HG03342 (cell line): ENCODE measurements around the gene NADSYN1.
"Not testable (repeated sequence)": the region's sequence is repeated elsewhere in the genome, so short reads cannot be mapped to it uniquely, and the experiment has no call there.

Experiments used
- ATAC-seq: cut with Tn5 transposase; IDR thresholded peaks from one replicate; pipeline ENCODE4 v1.9.1; 2021; ENCODE audit warnings: mild to moderate bottlenecking, moderate library complexity; ENCODE audit not compliant: unreplicated experiment

NADSYN1 gene

DNA sequence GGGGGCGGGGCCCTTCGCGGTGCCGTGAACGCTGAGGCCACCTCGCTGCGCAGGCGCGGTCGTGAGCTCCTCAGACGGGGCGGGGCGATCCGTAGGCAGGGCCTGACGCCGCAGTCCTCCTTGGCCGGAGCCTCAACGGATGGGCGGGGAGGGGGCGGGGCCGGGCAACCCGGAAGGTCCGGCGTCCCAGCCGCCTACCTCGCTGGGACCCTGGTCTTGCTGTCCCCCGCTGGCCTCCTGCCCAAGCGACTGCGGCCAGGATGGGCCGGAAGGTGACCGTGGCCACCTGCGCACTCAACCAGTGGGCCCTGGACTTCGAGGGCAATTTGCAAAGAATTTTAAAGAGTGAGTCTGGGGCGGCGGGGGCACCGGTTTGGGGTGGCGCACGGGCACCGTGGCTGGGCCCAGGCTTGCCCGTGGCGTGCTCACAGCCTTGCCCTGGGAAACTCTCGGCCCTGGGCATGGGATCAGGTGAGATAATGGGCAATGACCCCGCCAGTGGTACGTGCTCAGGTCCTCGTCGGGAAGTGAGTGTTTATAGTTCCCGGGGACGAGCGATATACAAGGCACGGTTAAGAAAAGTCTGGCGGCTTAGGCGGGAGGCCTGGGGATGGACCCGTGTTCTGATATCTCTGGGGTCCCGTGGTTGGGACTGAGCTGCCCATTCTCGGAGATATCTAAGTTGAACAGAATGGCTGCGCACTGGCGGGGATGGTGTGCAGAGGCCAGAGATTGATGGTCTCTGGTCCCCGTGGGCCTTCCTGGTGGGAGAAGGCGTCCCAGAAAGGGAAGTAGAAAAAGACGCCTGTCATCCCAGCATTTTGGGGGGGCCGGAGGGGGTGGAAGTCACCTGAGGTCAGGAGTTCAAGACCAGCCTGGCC lies at the start of gene NADSYN1:
NADSYN1 (plus strand) TSS at position 167 of the 881 bp plus-strand sequence; CDS start at position 261, 94 bp downstream.
- ATAC-seq: peak; percentile 42

DNA sequence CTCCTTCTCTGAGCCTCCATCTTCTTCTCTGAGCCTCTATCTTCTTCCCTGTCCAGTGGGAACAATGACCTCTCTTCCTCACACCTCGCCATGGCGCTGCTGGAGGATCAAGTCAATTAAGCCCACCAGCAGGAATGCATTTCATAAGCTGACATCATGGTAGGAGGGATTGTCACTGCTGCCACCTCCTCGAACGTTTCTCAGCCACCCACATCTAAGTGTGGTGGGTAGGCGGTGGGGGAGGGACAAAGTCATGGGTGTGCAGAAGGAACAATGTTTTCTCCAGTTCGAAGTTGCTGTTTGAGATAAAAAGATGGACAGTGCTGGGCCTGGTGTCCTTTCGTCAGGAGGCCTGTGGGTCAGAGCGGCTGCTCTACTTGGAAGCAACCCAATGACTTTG lies 48.8 kb upstream of the NADSYN1 start:
- no peak for ATAC-seq

- no peak for ATAC-seq
These were observed 46.3 kb upstream of the NADSYN1 start for GRCh38 chr11:71406681-71407080.

- ATAC-seq: no peak
These were observed 45.6 kb upstream of the NADSYN1 start for GRCh38 chr11:71407356-71407755.

- no peak for ATAC-seq
These were observed 44.2 kb upstream of the NADSYN1 start for GRCh38 chr11:71408826-71409225.

- no peak for ATAC-seq
These were observed 42.5 kb upstream of the NADSYN1 start for GRCh38 chr11:71410363-71410966.

DNA sequence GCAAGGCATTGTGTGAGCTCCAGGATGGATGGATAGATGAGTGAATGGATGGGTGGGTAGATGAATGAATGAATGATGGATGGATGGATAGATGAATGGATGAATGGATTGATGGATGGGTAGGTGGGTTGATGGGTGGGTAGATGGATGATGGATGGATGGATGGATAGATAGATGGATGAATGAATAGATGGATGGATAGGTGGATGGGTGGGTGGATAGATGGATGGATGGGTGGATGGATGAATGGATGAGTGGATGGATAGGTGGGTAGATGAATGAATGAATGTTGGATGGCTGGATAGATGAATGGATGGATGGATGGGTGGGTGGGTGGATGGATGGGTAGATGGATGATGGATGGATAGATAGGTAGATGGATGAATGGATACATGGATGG lies 38.4 kb upstream of the NADSYN1 start:
- no peak for ATAC-seq

DNA sequence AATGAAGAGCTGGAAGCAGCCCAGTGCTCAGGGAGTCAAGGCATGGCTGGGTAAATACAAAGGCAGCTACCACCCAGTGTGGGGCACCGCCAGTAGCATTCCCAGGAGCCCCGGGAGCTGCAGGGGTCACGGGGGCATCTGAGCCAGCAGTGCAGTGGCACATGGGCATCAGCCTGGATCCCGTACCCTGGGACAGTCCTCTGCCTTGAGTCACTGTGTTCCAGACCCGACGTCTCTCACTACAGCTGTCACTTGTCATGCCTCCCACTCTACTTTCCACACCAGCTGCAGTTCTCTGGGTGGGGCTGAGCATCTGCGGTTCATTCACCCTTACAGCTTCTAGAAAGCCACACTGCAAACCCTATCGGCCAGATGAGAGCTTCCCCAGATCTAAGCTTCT lies 34.4 kb upstream of the NADSYN1 start:
- no peak for ATAC-seq

DNA sequence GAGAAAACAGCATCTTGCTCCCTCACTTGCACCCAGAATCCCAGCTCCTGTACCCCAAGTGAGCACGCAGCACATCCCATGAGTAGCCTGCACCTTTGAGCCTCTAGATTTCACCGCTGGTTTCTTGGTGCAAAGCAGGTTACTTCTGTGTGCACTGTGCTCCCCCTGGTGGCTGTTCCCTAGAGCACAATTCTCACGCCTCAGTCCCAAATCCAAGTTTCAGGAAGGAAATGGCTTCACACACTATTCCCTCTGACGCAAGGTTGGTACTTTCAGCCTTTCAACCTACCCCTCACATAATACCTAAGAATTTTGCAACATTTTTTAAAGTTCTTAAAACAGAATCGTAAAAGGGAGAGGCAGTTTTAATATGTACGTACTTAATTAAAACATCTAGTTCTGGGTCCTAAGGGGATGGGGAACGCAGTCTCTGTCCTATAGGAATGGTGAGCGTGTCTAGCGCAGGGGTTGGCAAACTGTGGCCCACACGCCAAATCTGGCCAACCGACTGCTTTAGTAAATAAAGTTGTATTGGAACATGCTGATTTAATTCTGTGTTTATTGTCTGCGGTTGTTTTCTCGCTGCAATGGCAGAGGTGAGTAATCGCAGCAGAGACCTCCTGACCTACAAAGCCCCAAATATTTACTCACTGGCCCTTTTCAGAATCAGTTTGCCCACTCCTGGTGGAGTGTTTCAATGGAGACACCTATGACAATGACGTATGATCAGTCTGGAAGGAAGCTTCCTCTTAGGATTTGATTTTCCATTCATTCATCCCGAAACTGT lies 32.4 kb upstream of the NADSYN1 start:
- no peak for ATAC-seq

GRCh38 chr11:71421392-71421950 lies 31.5 kb upstream of the NADSYN1 start:
- no peak for ATAC-seq

DNA sequence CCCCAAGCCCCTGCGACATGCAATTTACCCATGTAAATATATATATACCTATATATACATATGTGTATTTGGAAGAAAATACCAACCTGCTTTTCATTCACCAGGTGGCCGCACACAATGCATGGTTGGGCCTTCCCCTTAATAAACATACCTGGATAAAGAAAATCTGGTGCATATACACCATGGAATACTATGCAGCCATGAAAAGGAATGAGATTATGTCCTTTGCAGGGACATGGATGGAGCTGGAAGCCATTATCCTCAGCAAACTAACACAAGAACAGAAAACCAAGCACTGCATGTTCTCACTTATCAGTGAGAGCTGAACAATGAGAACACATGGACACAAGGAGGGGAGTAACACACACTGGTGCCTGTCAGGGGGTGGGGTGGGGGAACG lies 30.7 kb upstream of the NADSYN1 start:
- ATAC-seq: not testable (repeated sequence)

DNA sequence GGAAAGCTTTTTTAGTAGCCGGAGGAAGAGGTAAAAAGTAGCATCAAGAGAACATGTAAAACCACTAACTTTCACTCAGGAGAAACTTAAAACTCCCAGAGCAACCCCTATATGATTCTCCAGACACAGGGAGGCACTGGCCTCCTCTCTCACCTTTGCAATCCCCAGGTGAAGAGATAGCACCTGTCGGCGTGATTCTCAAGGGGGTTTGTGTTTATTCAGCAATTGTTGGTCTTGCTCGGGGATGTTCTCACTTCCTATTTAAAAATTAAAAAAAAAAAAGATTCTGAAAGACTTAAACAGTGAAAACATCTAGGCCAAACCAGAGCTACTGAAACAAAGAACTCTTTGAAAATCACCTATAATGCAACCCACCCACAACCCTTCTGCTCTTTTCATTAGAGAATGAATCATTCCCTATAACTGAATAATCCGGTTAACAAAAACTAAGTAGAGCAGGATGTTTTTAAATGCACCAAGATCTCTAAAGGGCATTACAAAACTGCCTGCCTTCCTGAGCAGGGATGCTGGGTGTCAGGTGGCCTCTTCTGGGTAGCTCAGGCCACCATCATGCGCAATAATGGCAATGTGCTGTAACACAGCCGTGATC lies 29.7 kb upstream of the NADSYN1 start:
- ATAC-seq: no peak

DNA sequence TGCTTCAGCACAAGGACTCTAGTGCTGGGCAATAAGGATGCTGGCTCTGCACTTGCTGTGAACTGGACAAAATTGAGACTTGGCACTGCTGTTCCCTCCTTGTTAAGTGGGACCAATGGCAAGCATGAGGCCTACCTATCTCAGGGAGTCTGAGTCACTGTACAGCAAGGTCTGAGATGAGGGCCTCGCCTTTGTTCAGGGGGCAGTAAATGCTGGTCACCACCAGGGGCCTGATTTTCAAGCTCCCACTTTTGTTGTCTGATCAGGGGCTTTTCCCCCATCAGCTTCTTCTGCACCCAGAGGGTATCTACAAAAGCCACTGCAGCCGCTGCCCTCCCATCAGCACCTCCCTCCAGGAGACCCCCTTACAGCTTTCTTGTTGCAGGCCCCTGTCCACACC lies 27.6 kb upstream of the NADSYN1 start:
- ATAC-seq: no peak

GRCh38 chr11:71425860-71426259 lies 27.1 kb upstream of the NADSYN1 start:
- no peak for ATAC-seq

DNA sequence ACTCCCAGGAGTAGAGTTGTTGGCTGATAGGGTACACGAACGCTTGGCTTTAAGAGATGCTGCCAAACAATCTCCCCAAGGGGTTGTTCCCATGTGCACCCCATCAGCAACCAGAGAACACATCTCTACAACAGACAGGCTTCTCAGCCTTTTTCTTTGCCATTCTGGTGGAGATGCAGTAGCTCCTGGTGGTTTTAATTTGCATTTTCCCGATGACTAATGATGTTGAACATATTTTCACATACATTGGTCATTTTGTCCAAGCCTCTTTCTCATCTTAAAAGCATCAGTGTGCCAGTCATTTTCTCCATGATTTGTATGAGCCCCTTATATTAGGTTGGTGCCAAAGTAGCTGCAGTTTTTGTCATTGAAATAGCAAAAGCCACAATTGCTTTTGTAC lies 26.6 kb upstream of the NADSYN1 start:
- no peak for ATAC-seq

- no peak for ATAC-seq
These were observed 24.1 kb upstream of the NADSYN1 start for GRCh38 chr11:71428861-71429435.

DNA sequence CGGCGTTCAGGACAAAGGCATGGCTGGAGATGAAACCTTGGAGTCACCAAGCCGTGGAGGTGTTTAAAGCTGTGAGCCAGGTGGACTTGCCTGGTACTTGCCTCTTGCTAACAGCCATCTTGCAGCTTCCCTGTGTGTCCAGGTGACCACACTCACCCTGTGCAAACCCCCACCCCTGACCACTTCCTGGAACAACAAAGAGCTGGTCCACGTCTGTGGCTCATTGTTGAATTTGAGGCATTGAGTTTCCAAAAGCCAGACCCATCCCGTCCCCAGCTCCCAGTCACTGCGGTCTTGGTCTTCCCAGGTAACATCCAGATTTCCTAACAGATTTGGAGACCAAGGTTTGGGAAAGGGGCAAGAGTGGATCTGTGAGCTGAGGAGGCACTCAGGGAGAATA lies 23.3 kb upstream of the NADSYN1 start:
- ATAC-seq: no peak

DNA sequence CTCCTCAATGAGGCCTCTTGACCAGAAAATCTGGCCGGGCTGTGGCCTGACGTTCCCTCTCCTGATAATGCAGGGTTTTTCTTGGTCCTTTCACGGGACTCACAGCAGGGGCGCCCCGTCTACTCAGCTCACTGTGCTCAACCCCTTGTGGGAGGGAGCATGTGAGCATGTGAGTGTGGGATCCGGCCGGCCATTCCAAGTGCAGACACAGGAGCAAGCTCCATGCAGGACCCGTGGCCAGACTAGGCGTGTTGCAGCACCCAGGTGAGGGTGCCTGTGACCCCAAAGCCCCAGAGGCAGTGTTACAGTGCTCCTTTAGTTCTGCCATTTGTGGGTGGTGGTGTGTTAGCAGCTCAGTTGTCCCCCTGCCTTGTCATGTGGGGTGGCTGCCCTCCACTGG lies 22.8 kb upstream of the NADSYN1 start:
- no peak for ATAC-seq

- no peak for ATAC-seq
These were observed 21.7 kb upstream of the NADSYN1 start for GRCh38 chr11:71431271-71431670.
